HG02571 (cell line): ENCODE results near the gene MEIOC.
"Not testable (repeated sequence)": the region's sequence is repeated elsewhere in the genome, so short reads cannot be mapped to it uniquely, and the experiment has no call there.

Source experiments
- ATAC-seq: cut with Tn5 transposase; IDR thresholded peaks from one replicate; pipeline ENCODE4 v1.9.1; 2021; ENCODE audit warnings: mild to moderate bottlenecking, moderate library complexity; ENCODE audit not compliant: unreplicated experiment

The MEIOC gene

GRCh38 chr17:44655983-44656710 lies at the start of gene MEIOC:
Gene MEIOC, plus strand, starts transcription at chr17:44656468. Its CDS starts 146 bp downstream, at chr17:44656614.
- no peak for ATAC-seq

GRCh38 chr17:44606658-44607057 lies 49.6 kb upstream of the MEIOC start:
- no peak for ATAC-seq

- ATAC-seq, result no peak
Measured at GRCh38 chr17:44607836-44608690, 48.2 kb upstream of the MEIOC start.

GRCh38 chr17:44608727-44609435 lies 47.4 kb upstream of the MEIOC start:
- ATAC-seq, result no peak

GRCh38 chr17:44610331-44610730 lies 45.9 kb upstream of the MEIOC start:
- no peak for ATAC-seq

GRCh38 chr17:44610871-44611270 lies 45.4 kb upstream of the MEIOC start:
- ATAC-seq, result no peak

- ATAC-seq, result no peak
Measured at GRCh38 chr17:44614862-44615261, 41.4 kb upstream of the MEIOC start.

- ATAC-seq, result not testable (repeated sequence)
Measured at GRCh38 chr17:44618652-44619051, 37.6 kb upstream of the MEIOC start.

- no peak for ATAC-seq
Measured at GRCh38 chr17:44623070-44623725, 33.1 kb upstream of the MEIOC start.

GRCh38 chr17:44627513-44628242 lies 28.6 kb upstream of the MEIOC start:
- ATAC-seq, result no peak

- ATAC-seq, result no peak
Measured at GRCh38 chr17:44628243-44629188, 27.8 kb upstream of the MEIOC start.

- ATAC-seq, result no peak
Measured at GRCh38 chr17:44629314-44629713, 27.0 kb upstream of the MEIOC start.

- ATAC-seq, result no peak
Measured at GRCh38 chr17:44630703-44631102, 25.6 kb upstream of the MEIOC start.

GRCh38 chr17:44633998-44634397 lies 22.3 kb upstream of the MEIOC start:
- ATAC-seq, result no peak

GRCh38 chr17:44634401-44634800 lies 21.9 kb upstream of the MEIOC start:
- not testable (repeated sequence) for ATAC-seq

- no peak for ATAC-seq
Measured at GRCh38 chr17:44636562-44636961, 19.7 kb upstream of the MEIOC start.

GRCh38 chr17:44637066-44637465 lies 19.2 kb upstream of the MEIOC start:
- no peak for ATAC-seq

GRCh38 chr17:44642834-44643233 lies 13.4 kb upstream of the MEIOC start:
- no peak for ATAC-seq

GRCh38 chr17:44645341-44645740 lies 10.9 kb upstream of the MEIOC start:
- ATAC-seq, result no peak
